Dermis blood vessel endothelial cell (primary cell): Measurements from ENCODE around the gene MAD1L1. TPM values are rescaled to one million over a fixed set of nuclear protein-coding genes. Genes with fewer than 3 reads are reported as not detected.

Experiments
- DNase-seq: peaks from one replicate; pipeline ENCODE4 v3.0.0; 2010
- total RNA-seq: library from RNA; depleted of rRNA; stranded (reverse); fragments of >200 nt; gene quantifications from 2 replicates; pipeline ENCODE4 v1.2.3, GENCODE V29; 2014

The MAD1L1 gene
- total RNA-seq, 1 donor from 2014 or later: 53.3 TPM

- no peak for DNase-seq
These were observed 208.2 kb downstream of the MAD1L1 start for GRCh38 chr7:2024567-2024918.

- no peak for DNase-seq
These were observed 208.7 kb downstream of the MAD1L1 start for GRCh38 chr7:2023877-2024566.

- no peak for DNase-seq
These were observed 210.0 kb downstream of the MAD1L1 start for GRCh38 chr7:2022737-2023250.

GRCh38 chr7:2022021-2022409 lies 210.7 kb downstream of the MAD1L1 start:
- no peak for DNase-seq

- DNase-seq: peak; percentile 15
These were observed 212.8 kb downstream of the MAD1L1 start for GRCh38 chr7:2019711-2020511.

- DNase-seq: no peak
These were observed 213.4 kb downstream of the MAD1L1 start for GRCh38 chr7:2019461-2019710.

GRCh38 chr7:2018569-2019460 lies 213.9 kb downstream of the MAD1L1 start:
- peak; percentile 50 for DNase-seq

- no peak for DNase-seq
These were observed 214.7 kb downstream of the MAD1L1 start for GRCh38 chr7:2017914-2018568.

GRCh38 chr7:2017481-2017891 lies 215.3 kb downstream of the MAD1L1 start:
- DNase-seq: no peak

- no peak for DNase-seq
These were observed 215.8 kb downstream of the MAD1L1 start for GRCh38 chr7:2016761-2017480.

GRCh38 chr7:2016021-2016631 lies 216.6 kb downstream of the MAD1L1 start:
- no peak for DNase-seq

- DNase-seq: no peak
These were observed 217.4 kb downstream of the MAD1L1 start for GRCh38 chr7:2015251-2015871.

GRCh38 chr7:2014391-2015241 lies 218.1 kb downstream of the MAD1L1 start:
- no peak for DNase-seq

GRCh38 chr7:2013381-2014311 lies 219.1 kb downstream of the MAD1L1 start:
- DNase-seq: no peak

- DNase-seq: no peak
These were observed 219.8 kb downstream of the MAD1L1 start for GRCh38 chr7:2012981-2013380.

- no peak for DNase-seq
These were observed 220.5 kb downstream of the MAD1L1 start for GRCh38 chr7:2012044-2012900.

GRCh38 chr7:2011266-2012043 lies 221.3 kb downstream of the MAD1L1 start:
- DNase-seq: no peak
